Activated T-cell treated with anti-CD3 and anti-CD28 coated beads, Interleukin-2, amount 50 U/mL, for 72 hours (primary cell): ENCODE data around the gene SMC3. TPM values are rescaled to one million over a fixed set of nuclear protein-coding genes. Genes with fewer than 3 reads are reported as not detected.

Source experiments
- ATAC-seq, 2 donors: fragments of 150-1000 bp; cut with Tn5 transposase; replicated peaks in 1 of 2; 2 replicates each; pipeline ENCODE4 v1.10.0; 2021; ENCODE audit warnings: moderate library complexity in 2 of 2, mild to moderate bottlenecking in 1 of 2
- DNase-seq, 2 donors: peaks; one replicate each; pipeline ENCODE4 v3.0.0; 2021 to 2022; ENCODE audit warnings: mixed read lengths in 1 of 2
- H3K27ac Mint-ChIP-seq: one replicate; pipeline ENCODE4 v1.8.0; 2022; ENCODE audit warnings: mild to moderate bottlenecking, moderate library complexity, mixed read lengths
- H3K27me3 Mint-ChIP-seq: one replicate; pipeline ENCODE4 v1.8.0; 2022; ENCODE audit warnings: low read depth, mixed read lengths
- H3K36me3 Mint-ChIP-seq, 2 donors: one replicate each; pipeline ENCODE4 v1.8.0; 2022; ENCODE audit warnings: mixed read lengths in 2 of 2, mild to moderate bottlenecking in 1 of 2; ENCODE audit not compliant: insufficient read depth in 2 of 2
- H3K4me1 Mint-ChIP-seq: one replicate; pipeline ENCODE4 v1.8.0; 2022; ENCODE audit warnings: low read depth, mixed read lengths
- H3K4me3 Mint-ChIP-seq, 2 donors: one replicate each; pipeline ENCODE4 v1.8.0; 2022; ENCODE audit warnings: mild to moderate bottlenecking in 2 of 2, mixed read lengths in 2 of 2, moderate library complexity in 2 of 2
- H3K9me3 Mint-ChIP-seq, 2 donors: one replicate each; pipeline ENCODE4 v1.8.0; 2022; ENCODE audit warnings: mixed read lengths in 2 of 2
- total RNA-seq, 2 donors: library from RNA; stranded (reverse); gene quantifications; one replicate each; pipeline ENCODE4 v1.2.3, GENCODE V29; 2022

The SMC3 gene
- total RNA-seq, 2 donors from 2014 or later, result 79.7 to 85.6 TPM

GRCh38 chr10:110641256-110641655 lies 73.8 kb downstream of the SMC3 start:
- H3K4me1 Mint-ChIP-seq, result peaks cover 32% of the 10 kb centered on the region
- peak overlapping the region; percentile 25 to 53 for H3K4me3 Mint-ChIP-seq
- peak; percentile 56 to 64 for DNase-seq
- ATAC-seq, result peak; percentile 77 to 79
- H3K27me3 Mint-ChIP-seq, result peaks cover 47% of the 10 kb centered on the region
- H3K9me3 Mint-ChIP-seq, result no peaks in the 10 kb centered on the region
- no peak overlapping the region for H3K27ac Mint-ChIP-seq
- peaks cover 2 to 3% of the 10 kb centered on the region in 2 donors for H3K36me3 Mint-ChIP-seq

- Mint-ChIP-seq H3K4me3 (peak overlapping the region; percentile 75 to 78), H3K27me3 (peaks cover 52% of the 10 kb centered on the region), H3K36me3 (peaks cover 2 to 3% of the 10 kb centered on the region in 2 donors), H3K4me1 (peaks cover 32% of the 10 kb centered on the region), H3K27ac (no peak overlapping the region), H3K9me3 (no peaks in the 10 kb centered on the region)
- DNase-seq (no peak), ATAC-seq (no peak)
These were observed 74.9 kb downstream of the SMC3 start for GRCh38 chr10:110642204-110643034.

GRCh38 chr10:110643035-110643652 lies 75.6 kb downstream of the SMC3 start:
- Mint-ChIP-seq H3K36me3 (peaks cover 2 to 3% of the 10 kb centered on the region in 2 donors), H3K9me3 (no peaks in the 10 kb centered on the region), H3K27me3 (peaks cover 55% of the 10 kb centered on the region), H3K27ac (no peak overlapping the region), H3K4me1 (peaks cover 32% of the 10 kb centered on the region), H3K4me3 (peak overlapping the region; percentile 75 to 78)
- DNase-seq (peak in 1 of 2 donors; percentile 5), ATAC-seq (peak in 1 of 2 donors; percentile 31)

- ATAC-seq (peak; percentile 69 to 71), DNase-seq (peak; percentile 25 to 28)
- peaks cover 2 to 3% of the 10 kb centered on the region in 2 donors for H3K36me3 Mint-ChIP-seq
- H3K27me3 Mint-ChIP-seq, result peaks cover 63% of the 10 kb centered on the region
- H3K27ac Mint-ChIP-seq, result no peak within 1 kb of the TSS
- peaks cover 32% of the 10 kb centered on the region for H3K4me1 Mint-ChIP-seq
- H3K9me3 Mint-ChIP-seq, result no peaks in the 10 kb centered on the region
- H3K4me3 Mint-ChIP-seq, result peak within 1 kb of the TSS; percentile 75 to 78
These were observed 76.4 kb downstream of the SMC3 start, which contains the start of gene RBM20 for GRCh38 chr10:110643653-110644597. TSS of gene RBM20 (plus strand) at chr10:110644336. CDS start at chr10:110644455, 119 bp downstream.

GRCh38 chr10:110644598-110645462 lies 77.3 kb downstream of the SMC3 start:
- Mint-ChIP-seq H3K4me3 (peak overlapping the region; percentile 64 to 75), H3K27ac (no peak overlapping the region), H3K27me3 (peaks cover 72% of the 10 kb centered on the region), H3K4me1 (peaks cover 32% of the 10 kb centered on the region), H3K9me3 (no peaks in the 10 kb centered on the region), H3K36me3 (peaks cover 2 to 3% of the 10 kb centered on the region in 2 donors)
- no peak for DNase-seq
- no peak for ATAC-seq

GRCh38 chr10:110646417-110647135 lies 79.1 kb downstream of the SMC3 start:
- Mint-ChIP-seq H3K4me3 (no peak overlapping the region), H3K27me3 (peaks cover 76% of the 10 kb centered on the region), H3K36me3 (peaks cover 2 to 3% of the 10 kb centered on the region in 2 donors), H3K9me3 (no peaks in the 10 kb centered on the region), H3K27ac (no peak overlapping the region), H3K4me1 (peaks cover 34% of the 10 kb centered on the region)
- ATAC-seq, result no peak
- DNase-seq, result no peak

- H3K27me3 Mint-ChIP-seq, result peaks cover 71% of the 10 kb centered on the region
These were observed 79.6 kb downstream of the SMC3 start for GRCh38 chr10:110647136-110647430.

GRCh38 chr10:110648692-110649346 lies 81.3 kb downstream of the SMC3 start:
- Mint-ChIP-seq H3K4me1 (peaks cover 26% of the 10 kb centered on the region), H3K27me3 (peaks cover 64% of the 10 kb centered on the region), H3K4me3 (no peak overlapping the region), H3K9me3 (no peaks in the 10 kb centered on the region), H3K36me3 (no peaks in the 10 kb centered on the region), H3K27ac (no peak overlapping the region)
- DNase-seq (no peak), ATAC-seq (no peak)

More at GRCh38 chr10:110647136-110647430, 79.6 kb downstream of the SMC3 start:
- peaks cover 2 to 3% of the 10 kb centered on the region in 2 donors for H3K36me3 Mint-ChIP-seq
- no peak overlapping the region for H3K4me3 Mint-ChIP-seq
- DNase-seq (no peak), ATAC-seq (no peak)
- peaks cover 33% of the 10 kb centered on the region for H3K4me1 Mint-ChIP-seq
- H3K9me3 Mint-ChIP-seq, result no peaks in the 10 kb centered on the region
- no peak overlapping the region for H3K27ac Mint-ChIP-seq

- no peak for DNase-seq
- Mint-ChIP-seq H3K4me1 (peaks cover 26% of the 10 kb centered on the region), H3K4me3 (no peak overlapping the region), H3K9me3 (no peaks in the 10 kb centered on the region), H3K27ac (no peak overlapping the region), H3K27me3 (peaks cover 65% of the 10 kb centered on the region), H3K36me3 (no peaks in the 10 kb centered on the region)
- ATAC-seq, result no peak
These were observed 82.1 kb downstream of the SMC3 start for GRCh38 chr10:110649347-110650264.

GRCh38 chr10:110650265-110650668 lies 82.8 kb downstream of the SMC3 start:
- Mint-ChIP-seq H3K4me1 (peaks cover 21% of the 10 kb centered on the region), H3K27ac (no peak overlapping the region), H3K4me3 (no peak overlapping the region), H3K27me3 (peaks cover 62% of the 10 kb centered on the region), H3K9me3 (no peaks in the 10 kb centered on the region), H3K36me3 (no peaks in the 10 kb centered on the region)
- ATAC-seq, result no peak
- no peak for DNase-seq
